NCI-H2227 treated with DMSO at 0.1 percent for 48 hours (cell line): ENCODE data around the gene TCF12.

Experiments used
- DNase-seq: peaks from one replicate; lab custom pipeline; 2025; lab: John Stamatoyannopoulos, UW

The TCF12 gene

GRCh38 chr15:56918046-56918938 lies at the start of gene TCF12:
Gene TCF12, plus strand, starts transcription at chr15:56918644. Its CDS starts 1,270 bp downstream, at chr15:56919914.
- peak; percentile 79 for DNase-seq

- no peak for DNase-seq
Measured at GRCh38 chr15:56869573-56869972, 48.9 kb upstream of the TCF12 start.

GRCh38 chr15:56871185-56871584 lies 47.3 kb upstream of the TCF12 start:
- no peak for DNase-seq

GRCh38 chr15:56871867-56872266 lies 46.6 kb upstream of the TCF12 start:
- no peak for DNase-seq

GRCh38 chr15:56877255-56877970 lies 41.0 kb upstream of the TCF12 start:
- DNase-seq: no peak

GRCh38 chr15:56879502-56879901 lies 38.9 kb upstream of the TCF12 start:
- DNase-seq: no peak

GRCh38 chr15:56883088-56883487 lies 35.4 kb upstream of the TCF12 start:
- DNase-seq: no peak

- DNase-seq: peak; percentile 49
Measured at GRCh38 chr15:56886363-56886931, 32.0 kb upstream of the TCF12 start.

- peak; percentile 77 for DNase-seq
Measured at GRCh38 chr15:56886932-56887781, 31.3 kb upstream of the TCF12 start.

- no peak for DNase-seq
Measured at GRCh38 chr15:56887782-56888438, 30.5 kb upstream of the TCF12 start.

GRCh38 chr15:56890038-56890437 lies 28.4 kb upstream of the TCF12 start:
- DNase-seq: no peak

GRCh38 chr15:56891852-56892440 lies 26.5 kb upstream of the TCF12 start:
- no peak for DNase-seq

GRCh38 chr15:56892659-56893363 lies 25.6 kb upstream of the TCF12 start:
- peak; percentile 88 for DNase-seq

GRCh38 chr15:56893364-56893678 lies 25.1 kb upstream of the TCF12 start:
- no peak for DNase-seq

GRCh38 chr15:56894601-56895000 lies 23.8 kb upstream of the TCF12 start:
- no peak for DNase-seq

GRCh38 chr15:56901931-56902330 lies 16.5 kb upstream of the TCF12 start:
- DNase-seq: no peak

GRCh38 chr15:56906766-56907165 lies 11.7 kb upstream of the TCF12 start:
- DNase-seq: no peak

GRCh38 chr15:56910801-56911200 lies 7.6 kb upstream of the TCF12 start:
- no peak for DNase-seq

- DNase-seq: no peak
Measured at GRCh38 chr15:56913241-56913640, 5.2 kb upstream of the TCF12 start.

GRCh38 chr15:56913670-56914069 lies 4.8 kb upstream of the TCF12 start:
- no peak for DNase-seq

- no peak for DNase-seq
Measured at GRCh38 chr15:56915888-56916287, 2.6 kb upstream of the TCF12 start.
